ENCODE measurements around the gene GRPR.

The GRPR gene

DNA sequence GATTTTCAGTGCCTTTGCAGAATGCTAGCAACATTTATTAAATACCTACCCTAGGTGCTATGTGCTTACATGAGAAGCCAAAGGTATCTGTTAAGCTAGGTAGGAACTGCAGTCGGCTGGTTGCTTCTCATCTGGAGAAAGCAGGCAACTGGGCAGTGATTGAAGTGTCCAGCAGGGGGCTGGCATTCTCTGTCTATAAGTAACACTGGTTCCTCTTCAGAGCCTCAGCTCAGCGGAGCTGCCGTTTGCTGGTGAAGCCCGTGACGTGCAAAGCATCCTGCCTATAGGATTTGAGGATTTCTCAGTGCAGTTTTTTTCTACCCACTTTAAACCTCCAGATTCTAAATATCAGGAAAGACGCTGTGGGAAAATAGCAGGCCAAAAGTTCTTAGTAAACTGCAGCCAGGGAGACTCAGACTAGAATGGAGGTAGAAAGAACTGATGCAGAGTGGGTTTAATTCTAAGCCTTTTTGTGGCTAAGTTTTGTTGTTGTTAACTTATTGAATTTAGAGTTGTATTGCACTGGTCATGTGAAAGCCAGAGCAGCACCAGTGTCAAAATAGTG is at the start of gene GRPR:
Gene GRPR (plus strand): TSS at position 344 of the 565 bp plus-strand sequence. CDS start 389 bp downstream, outside the sequence.
- DNase-seq = peak; percentile 58 to 78

DNA sequence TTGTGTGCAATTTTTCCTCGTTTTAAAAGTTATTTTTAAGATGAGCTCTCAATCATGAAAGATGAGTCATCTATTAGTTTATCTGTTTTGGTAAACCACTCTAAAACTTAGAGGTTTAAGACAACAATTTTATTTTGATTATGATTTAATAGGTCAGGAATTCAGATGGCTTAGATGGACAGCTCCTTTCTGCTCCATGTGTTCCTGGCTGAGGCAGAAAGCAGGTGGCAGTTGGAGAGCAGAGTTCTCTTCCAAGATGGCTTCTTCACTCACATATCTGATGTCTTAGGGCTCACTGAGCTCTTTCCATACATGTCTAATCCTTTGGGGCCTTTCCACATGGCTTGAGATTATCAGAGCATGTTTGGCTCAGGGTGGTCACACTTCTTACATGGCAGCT is 48.3 kb upstream of the GRPR start:
- DNase-seq = no peak

- DNase-seq = no peak
These were observed 46.5 kb upstream of the GRPR start for GRCh38 chrX:16076834-16077233.

DNA sequence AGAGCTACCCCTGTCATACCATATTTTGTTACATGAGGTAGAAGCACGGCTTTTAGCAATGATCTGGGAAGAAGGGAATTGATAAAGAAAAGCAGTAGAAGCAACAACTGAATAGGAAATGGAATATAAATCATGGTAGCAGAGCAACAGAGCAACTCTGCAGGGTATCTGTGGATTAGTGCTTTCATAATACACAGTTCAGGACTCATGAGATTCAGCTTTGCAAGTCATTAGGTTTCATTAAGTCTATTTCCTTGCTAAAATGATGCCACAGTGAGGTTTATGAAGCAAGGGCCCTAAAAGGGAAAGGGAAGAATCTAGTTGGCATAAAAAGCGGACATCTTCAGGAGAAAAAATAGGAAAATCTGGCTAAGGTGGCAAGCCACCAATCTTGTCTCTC is 45.6 kb upstream of the GRPR start:
- no peak for DNase-seq

GRCh38 chrX:16081357-16081756 is 42.0 kb upstream of the GRPR start:
- DNase-seq = no peak

- DNase-seq = no peak
These were observed 40.8 kb upstream of the GRPR start for GRCh38 chrX:16082470-16083085.

DNA sequence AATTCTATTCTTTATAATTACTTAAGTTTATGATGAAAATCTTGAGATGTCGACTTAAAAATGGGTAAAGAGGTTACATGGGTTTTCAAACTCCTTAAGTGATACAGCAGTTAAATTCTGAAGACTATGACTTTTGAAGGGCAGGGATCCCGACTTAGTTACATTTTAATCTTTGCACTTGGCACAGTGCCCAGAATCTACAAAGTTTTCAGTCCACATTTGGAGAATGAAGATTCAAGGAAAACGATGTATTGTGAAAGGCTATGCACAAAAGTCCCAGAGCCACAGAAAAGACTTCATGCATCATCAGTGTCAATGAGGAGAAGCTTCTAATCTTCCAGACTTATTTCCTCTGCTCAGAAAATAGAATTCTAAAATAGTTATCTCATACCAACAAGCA is 36.3 kb upstream of the GRPR start:
- DNase-seq = no peak

GRCh38 chrX:16089086-16089485 is 34.3 kb upstream of the GRPR start:
- DNase-seq = no peak

DNA sequence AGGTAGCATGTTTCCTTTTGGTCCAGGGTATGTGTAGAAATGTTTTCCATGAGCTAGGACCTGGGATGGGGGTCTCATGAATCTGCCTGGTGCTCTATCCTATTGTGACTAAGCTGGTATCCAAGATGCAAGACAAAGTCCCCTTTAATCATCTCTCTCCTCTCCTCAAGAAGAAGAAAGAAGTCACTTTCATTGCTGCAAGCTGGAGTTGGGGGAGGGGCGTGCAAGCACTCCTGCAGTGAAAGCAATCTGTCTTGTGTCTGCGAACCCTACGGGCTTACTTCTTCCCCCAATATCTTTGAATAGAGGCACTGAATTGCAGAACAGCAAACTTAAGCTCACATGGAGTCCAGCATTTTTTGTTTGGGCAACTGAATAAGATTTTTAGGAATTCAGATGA is 27.2 kb upstream of the GRPR start:
- DNase-seq = no peak

DNA sequence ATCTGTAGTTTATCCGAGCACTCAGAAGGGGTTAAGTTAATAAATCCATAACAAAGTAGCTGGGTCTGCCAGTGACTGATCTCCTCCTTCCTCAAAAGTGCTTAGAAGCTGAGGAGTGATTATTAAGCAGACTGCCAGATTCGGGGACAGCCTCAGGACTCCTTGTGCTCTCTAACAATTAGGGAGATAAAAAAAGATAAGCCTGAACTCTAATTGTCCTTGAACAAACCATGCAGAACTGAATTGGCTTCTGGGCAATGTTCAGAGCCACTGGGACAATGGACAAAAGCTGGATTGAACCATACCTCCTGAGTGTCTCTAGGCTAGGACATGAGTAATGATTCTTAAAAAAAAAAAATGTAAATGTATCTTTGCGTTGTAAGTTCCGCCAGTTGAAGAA is 22.7 kb upstream of the GRPR start:
- DNase-seq = no peak

DNA sequence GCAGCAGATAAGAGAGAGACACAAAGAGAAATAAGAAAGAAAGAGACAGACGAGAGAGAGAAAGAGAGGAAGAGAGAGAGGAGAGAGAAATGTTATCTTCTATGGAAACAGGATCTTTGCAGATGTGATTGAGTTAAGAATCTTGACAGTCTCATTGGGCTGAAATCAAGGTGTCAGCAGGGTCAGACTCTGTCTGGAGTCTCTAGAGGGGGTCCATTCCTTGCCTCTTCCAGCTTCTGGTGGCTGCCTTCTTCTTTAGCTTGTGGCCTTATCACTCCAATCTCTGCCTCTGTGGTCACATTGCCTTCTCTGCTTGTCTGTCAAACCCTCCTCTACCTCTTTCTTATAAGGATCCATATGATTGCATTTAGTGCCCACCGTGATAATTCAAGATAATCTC is 21.8 kb upstream of the GRPR start:
- DNase-seq = no peak

DNA sequence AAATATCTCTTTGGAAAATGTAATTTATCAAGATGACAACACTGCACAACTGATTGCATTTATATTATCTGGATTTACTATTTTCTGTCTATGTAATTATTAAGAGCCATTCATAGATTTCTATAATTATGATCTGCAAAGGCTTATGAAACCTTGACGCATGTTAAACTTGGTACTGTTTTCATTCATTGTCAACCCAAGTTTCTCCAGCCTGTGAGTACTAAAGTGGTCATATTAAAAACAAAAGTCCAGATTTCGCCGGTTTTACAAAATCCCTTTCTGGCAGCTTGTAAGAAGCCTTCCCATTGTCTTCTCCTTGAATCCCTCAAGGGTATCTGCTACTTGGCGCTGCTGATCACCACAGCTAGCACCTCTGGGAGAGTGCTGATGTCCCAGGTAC is 19.7 kb upstream of the GRPR start:
- no peak for DNase-seq

DNA sequence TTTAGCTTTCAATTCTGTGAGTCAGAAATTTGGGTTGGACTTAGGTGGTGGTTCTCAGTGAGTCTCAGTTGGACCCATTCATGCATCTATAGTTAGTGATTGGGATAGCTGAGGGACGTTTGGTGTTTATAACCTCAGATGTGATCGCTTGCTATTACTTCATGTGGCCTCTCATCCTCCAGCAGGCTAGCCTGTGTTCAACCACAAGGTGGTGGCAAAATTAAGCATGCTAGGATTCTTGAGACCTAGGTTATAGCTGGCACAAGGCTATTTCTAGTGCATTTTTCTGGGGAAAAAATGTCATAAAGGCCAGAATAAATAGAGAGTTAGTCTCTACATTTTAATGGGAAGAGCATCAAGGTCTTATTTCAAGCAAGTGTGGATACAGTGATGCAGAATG is 10.9 kb upstream of the GRPR start:
- no peak for DNase-seq

DNA sequence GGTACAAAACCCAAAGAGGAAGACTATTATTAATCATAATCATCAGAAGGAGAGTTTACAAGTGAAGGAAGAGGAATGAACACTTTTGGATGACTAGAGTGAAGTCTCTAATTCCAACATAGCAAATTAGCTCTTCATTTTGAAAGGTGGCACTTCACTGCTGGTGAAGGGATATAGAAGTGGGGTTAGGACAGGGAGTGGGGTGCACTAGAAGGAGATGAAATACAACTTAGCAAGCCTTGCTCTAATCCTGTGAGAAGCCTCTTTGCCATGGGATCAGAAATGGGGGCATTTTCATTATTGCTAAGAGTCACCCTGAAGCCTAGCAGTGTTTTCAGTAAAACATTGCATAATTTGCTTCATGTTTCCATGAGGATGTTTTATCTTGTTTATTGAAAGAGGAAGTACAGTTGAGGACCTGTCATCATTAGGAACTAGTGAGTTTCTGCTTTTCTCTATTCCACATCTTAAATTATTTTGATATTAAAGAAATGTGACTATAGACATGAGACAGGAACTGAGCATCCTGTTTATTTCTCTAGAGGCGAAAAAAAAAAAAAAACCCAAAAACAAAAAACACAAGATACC is 9.3 kb upstream of the GRPR start:
- DNase-seq = peak; percentile 55 to 81

GRCh38 chrX:16114611-16115010 is 8.8 kb upstream of the GRPR start:
- no peak for DNase-seq

DNA sequence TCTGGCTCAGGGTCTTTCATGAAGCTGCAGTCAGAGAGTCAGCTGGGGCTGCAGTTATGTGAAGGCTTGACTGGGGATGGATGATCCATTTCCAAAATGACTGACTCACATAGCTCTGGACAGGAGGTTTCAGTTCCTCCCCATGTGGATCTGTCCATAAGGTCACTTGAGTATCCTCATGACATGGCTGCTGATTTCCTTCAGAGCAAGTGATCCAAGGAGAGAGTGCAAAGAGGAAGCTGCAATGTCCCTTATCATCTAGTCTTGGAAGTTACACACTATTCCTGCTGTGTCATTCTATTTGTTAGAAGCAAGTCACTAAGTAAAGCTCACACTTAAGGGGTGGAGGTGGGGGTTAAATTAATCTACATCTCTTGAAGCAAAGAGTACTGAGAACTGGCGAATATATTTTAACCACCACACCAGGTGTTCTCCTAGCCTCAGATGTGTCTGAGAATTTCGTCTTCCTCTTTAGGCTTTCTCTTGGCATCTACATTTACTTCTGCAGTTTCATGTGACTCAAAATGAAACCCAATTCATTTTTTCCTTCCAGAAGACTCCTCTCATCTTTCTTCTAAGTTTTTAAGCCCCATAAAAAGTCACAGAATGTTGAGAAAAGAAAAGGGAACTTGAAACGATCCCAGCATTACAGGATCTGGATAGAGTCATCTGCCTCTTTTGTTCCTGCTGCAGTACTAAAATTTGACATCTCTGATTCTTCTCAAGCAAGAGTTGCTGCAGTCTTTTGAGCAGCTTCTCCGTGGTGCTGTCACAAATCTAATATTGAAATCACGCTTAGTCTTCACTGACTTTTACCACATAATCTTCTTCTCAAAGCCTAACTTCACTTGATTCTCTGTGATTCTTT is 3.8 kb upstream of the GRPR start:
- peak; percentile 16 to 67 for DNase-seq

DNA sequence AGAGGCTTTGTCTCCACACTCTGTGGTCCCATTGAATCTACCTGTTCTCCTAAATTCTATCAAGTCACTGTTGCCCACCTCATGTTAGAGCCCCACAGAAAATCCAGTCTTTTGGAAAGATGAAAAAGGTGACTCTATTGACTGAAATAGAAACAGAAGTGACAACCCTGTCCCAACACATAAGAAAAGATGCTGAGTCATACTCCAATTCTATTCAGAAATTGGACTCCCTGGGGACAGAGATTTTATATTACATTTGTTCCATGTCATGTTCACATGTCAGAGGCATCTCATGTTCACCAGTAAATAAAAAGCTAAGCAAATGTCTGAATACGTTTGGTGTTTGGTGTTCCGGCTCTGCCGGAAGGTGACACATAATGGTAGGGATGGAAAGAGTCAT is 2.9 kb upstream of the GRPR start:
- DNase-seq = no peak

- DNase-seq = no peak
These were observed 836 bp downstream of the GRPR start for GRCh38 chrX:16124201-16124600.

DNA sequence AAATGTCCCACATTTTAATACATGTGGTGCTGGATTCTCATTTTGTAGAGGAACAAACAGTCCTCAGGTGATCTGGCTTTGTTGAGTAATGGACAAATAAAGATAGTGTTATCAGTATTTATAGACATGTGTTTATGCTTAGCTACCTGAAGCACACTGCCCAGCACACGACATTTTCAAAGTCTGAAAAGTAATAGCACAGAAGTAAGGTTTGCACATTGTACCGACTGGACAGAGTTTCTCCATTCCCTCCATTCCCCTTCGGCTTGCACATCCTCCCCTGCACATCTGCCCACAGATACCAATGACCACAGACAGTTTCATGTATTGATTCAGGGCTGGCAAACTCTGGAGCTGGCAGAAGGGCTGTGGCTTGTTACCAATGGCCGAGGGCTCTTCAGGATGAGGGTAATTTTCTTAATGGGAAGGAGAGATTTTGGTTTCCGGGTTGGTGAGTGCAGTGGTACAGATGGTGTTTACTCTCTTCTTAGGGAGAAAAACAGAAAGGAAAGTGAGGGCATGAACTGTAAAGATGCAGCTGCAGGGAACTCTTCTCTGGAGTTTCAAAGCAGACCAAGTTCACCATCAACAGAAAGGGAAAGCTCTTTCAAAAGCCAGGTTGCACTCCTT is 2.3 kb downstream of the GRPR start:
- DNase-seq = no peak

- DNase-seq = no peak
These were observed 7.3 kb downstream of the GRPR start for GRCh38 chrX:16130707-16131106.

- no peak for DNase-seq
These were observed 11.6 kb downstream of the GRPR start for GRCh38 chrX:16134936-16135335.

DNA sequence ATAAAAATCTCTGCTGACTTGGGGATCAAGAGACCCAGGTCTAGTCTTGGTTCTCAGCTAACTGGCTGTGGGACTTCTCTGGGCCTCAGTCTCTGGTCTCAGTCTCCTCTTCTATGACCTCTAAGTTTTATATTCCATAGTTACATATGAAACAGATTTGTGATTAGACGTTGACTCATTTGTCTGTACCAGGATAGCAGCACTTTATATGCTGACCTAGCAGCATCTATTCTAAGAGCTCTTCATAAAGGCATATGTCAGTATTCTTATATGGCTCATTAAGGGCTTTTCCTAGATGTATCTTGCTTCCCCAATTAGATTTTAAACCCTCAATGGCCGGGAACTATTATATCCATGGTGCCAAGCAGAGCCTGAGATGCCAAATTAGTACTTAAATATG is 12.7 kb downstream of the GRPR start:
- no peak for DNase-seq

- DNase-seq = peak in 1 of 2 donors; percentile 27
These were observed 14.2 kb downstream of the GRPR start for GRCh38 chrX:16137416-16138107.

Measured in inflammatory macrophage treated with lipopolysaccharide for 1 hour (primary cell).